Stimulated activated CD8-positive, alpha-beta memory T cell treated with anti-CD3 and anti-CD28 coated beads, Interleukin-12 subunit alpha, Interleukin-12 subunit beta, amount 100 ng/mL, for 24 hours (primary cell): ENCODE measurements around the gene GEMIN7.

Experiments
- DNase-seq: peaks from one replicate; pipeline ENCODE4 v3.0.0-alpha.2; 2020; ENCODE audit errors: extremely low read depth

Gene GEMIN7

DNA sequence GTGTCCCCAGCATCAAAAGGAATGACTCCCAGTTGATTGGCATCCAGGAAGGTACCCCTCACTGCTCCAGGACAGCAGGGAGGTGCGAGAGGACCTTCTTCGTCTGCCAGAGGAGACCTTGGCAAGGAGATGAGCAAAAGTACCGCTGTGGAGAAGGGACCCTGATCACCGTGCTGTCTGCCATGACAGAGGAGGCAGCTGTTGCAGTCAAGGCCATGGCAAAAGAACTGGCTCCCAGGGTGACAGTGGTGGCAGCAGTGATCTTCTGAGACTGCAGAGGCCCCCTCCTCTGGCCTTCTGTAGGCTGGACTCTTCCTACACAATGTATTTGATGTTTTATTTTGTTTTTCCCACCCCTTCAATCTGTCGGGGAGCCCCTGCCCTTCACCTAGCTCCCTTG lies 49.7 kb downstream of the GEMIN7 start:
- no peak for DNase-seq

DNA sequence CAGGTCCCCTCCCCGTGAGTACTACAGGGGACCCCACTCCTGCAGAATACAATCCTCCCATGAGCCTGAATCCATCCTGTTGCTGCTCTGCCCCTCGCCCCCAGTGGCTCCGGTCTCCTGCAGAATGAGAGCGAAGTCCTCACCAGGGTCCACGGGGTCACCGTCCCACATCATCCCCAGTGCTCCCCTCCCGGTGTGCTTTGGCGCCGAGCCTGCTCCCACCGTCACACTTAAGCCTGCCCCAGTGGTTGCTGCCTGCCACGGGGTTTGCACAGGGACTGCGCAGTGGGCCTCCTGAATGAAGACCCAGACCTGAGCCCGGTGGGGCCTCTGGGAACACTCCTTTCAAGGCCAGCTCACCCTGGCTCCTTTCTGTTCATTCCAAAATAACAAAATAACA lies 51.2 kb downstream of the GEMIN7 start:
- DNase-seq: no peak

DNA sequence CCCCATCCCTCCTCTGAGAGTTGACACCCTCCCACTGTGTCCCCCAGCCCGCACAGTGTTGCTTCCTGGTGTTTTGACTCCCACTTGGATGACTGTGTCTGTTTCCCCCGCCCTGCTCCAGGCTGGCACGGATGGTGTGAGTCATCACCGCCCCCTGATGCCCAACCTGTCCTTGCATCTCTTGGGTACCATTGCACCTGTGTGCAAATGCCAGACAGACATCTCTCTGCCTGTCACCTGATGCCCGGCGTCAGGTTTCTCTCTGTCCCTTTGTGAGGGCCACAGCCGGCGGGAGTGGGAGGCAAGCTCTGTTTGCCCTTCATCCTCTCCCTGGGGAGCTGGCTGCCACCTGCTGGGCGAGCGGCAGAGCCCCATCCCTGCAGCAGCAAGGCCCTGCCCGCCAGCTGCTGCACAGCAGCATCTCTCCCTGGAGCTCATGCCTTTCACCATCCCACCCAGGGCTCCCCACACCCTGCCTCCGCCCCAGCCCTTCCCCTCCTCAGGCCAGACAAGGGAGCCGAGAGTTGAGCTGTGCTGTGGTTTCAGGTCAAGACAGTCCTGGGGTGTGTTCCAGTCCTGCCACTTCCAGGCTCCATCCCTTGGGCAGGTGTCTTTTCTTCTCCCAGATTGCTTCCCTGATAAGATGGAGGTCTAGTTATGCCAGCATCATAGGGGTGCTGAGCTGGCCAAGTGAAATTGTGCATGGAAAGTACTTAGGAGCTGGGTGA lies 52.0 kb downstream of the GEMIN7 start:
- no peak for DNase-seq

DNA sequence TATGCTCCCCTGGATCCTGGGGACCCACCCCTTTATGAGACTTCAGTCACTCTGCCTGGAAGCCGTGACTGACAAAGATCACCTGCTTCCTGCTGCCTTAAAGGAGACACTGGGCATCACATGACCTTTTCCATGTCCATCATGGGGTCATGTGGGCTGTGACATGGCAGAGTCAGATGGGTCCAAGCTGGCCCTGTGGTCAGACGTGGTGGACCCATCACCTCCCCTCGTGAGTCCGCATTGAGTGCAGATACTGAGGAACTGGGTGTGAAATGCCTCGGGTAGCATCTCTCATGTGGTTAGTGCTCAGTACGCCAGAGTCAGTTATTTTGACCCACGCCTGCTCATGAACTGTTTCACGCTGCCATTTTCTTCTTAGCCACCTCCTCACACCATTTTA lies 54.6 kb downstream of the GEMIN7 start:
- DNase-seq: no peak

DNA sequence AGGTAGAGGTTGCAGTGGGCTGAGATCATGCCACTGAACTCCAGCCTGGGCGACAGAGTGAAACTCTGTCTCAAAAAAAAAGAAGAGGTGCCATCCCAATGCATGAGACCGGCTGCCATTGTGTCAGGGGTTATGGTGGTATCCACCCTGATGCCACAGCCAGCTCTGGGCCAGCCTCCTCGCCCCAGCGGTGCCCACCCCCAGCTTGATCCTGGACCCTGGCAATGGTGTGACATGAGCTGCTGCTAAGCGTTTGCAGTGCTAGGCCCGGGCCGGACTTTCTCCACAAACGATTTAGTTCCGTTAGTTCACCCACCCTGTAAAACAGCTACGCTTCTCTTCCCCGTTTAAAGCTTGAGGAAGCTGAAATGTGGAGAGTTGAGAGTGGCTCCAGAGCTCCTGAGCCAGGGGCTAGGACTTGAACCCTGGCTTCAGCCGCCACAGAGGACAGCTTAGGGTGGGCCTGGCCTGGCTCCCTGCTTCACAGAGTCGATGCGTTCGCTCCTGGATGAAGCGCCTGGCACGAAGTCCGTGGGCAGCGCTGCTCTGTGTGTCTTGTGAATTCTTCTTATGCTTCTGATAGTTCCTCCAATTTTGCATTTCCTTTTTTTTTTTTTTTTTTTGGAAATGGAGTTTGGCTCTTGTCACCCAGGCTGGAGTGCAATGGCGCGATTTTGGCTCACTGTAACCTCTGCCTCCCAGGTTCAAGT lies 56.3 kb downstream of the GEMIN7 start:
- no peak for DNase-seq

DNA sequence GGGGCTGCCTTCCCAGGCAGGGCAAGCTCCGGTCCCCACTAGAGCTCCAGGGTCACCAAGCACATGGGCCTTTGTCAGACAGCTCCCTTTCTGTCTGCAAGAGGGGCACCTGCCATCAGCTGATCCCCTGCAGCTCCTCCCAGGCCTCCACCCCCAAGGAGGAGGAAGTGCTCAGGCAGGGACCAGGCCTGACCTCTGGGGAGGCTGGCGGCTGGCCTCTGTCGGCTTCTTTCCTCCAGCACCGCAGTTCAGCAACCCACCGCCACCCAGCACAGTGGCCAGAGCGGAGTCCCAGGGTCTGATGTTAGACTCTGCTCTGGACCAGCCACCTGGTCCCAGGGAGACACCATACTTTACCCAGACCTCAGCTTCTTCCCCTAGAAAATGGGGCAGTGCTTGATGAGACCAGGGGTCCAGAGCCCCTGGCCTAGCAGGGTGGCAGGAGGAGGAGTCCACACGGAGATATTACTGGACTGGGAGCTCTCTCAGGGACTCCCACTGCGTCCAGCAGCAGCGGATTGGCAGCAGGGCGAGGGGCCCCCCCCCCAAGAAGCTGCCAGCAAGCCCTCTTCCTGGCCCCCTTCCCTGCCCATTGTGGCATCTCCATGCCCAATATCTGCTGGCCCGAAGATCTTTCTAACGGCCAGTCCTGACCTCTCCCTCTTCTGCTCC lies 57.6 kb downstream of the GEMIN7 start:
- DNase-seq: no peak

DNA sequence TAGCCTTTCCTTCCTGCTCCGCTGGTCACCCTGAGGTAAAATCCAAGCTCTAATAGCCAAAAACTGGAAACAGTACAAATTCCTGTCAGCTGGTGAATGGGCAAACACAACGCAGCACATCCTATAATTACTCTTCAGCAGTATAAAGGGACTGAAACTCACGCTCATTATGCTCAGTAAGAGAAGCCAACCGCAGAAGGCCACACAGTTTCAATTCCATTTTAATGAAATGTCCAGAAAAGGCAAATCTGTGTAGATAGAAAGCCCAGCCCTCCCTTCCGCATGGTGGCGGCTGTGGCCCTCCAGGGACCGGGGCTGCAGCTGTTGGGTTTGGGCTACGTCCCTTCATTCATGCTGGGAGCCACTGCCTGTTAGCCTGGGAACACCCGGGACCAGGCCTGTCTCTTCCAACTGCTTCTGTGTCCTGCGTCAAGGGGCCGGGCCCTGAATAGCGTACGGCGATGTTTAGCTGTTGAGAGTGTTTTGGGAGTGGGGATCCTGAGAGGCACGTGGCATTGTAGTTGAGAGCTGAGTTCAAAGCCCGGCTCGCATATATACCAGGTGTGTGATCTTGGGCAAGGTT lies 58.2 kb downstream of the GEMIN7 start:
- DNase-seq: no peak

DNA sequence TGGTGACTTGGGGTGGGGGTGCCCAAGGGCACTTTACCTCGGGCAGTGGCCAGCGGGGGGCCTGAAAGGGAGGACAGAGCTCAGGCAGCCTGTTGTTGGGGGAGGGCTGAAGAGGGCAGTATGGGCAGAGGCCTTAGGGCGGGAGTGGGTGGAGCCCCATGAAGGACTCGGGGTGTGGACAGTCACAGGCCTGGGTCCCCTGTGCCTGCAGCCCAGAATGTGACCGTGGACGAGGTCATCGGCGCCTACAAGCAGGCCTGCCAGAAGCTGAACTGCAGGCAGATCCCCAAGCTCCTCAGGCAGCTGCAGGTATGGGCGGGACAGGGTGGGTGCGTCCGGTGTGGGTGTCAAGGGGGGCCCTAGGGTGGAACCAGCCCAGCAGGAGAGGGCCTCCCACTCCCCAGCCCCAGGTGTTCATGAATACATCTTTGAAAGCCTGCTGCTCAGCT lies 59.3 kb downstream of the GEMIN7 start:
- DNase-seq: no peak

DNA sequence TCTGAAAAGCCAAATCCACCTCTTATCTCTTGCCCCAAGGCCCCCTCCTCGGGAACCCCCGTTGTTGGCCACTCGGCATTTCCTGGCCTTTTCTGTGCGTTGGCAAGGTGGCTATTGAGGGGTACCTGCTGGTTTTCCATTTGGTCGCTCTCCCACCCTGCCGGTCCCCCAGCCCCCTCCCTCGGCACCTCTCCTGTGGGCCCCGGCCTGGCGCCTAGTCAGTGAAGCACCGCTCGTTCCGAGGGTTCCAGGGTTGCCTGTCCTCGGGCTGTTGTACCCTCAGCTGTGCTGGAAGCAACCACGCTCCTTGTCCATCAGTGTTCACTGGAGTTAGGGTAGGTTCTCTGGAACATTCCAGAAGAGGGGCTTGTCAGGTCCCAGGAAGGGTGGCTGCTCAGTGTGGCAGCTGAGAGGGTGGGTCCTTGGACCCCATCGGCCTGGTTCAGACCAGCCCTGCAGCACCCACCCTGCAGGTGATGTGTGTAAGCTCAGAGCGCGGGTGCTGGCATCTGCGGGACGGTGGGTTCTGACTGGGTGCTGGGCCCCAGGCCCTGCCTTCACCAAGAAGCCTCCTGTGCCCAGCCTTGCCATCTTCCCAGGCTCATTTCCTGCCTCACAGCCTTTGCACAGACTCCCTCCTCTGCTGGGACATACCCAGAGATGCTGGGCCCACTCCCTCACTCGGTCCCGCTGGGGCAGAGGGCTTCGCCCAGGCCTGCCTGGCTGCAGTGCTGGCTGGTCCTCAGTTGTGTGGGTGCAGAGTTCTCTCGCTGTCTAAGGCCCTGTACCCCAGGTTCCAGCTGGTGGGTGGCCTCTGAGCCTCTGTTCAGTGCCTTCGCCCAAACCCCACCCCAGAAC lies 60.5 kb downstream of the GEMIN7 start:
- DNase-seq: no peak

DNA sequence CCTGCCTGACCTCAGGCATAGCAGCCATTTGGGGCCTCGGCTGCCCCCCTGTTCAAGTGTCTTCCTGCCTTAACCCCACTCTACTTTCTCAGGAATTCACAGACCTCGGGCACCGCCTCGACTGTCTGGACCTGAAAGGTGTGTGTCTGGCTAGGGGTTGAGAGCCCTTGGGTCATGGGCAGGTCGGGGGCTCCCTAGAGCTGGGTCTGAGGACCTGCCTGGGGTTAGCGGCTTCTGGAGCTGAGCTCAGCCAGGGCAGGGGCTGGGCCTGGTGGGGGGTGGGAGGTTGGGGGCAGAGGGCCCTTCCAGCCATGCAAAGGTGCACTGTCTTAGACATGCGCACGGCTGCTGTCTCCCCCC lies 61.1 kb downstream of the GEMIN7 start:
- no peak for DNase-seq

DNA sequence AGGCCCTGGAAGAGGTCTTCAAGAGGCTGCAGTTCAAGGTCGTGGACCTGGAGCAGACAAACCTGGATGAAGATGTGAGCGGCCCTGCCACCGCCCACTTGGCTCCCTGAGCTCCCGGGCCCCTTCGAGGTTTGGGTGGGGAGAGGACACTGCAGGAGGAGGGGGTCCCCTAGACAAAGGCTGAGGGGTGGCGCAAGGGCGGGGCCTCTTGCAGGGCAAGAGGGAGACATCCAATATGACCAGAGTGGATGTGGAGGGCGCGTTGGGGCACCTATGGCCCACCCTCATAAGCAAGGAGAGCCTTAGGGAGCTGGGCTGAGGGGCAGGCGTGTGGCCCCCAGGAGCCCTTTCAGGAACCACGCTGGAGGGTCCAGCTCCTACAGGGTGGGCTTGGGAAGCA lies 61.5 kb downstream of the GEMIN7 start:
- no peak for DNase-seq
